CD4-positive, alpha-beta T cell (primary cell): Measurements from ENCODE around the gene OSBPL10. TPM values are rescaled to one million over a fixed set of nuclear protein-coding genes. Genes with fewer than 3 reads are reported as not detected.

Source experiments
- ATAC-seq: fragments of 200-7000 bp; cut with Tn5 transposase; one replicate; pipeline ENCODE4 v1.10.0; 2022; ENCODE audit warnings: mild to moderate bottlenecking; ENCODE audit not compliant: poor library complexity
- CTCF ChIA-PET: fragments of 350-600 bp; sonication (Branson Sonifier 250); formaldehyde crosslinking; loops from one replicate; lab custom pipeline; 2021; ENCODE audit warnings: antibody characterized with exemption, inconsistent platforms; lab: Charles Lee
- POLR2A ChIA-PET: fragments of 350-600 bp; sonication (Branson Sonifier 250); formaldehyde crosslinking; loops from one replicate; lab custom pipeline; 2021; ENCODE audit warnings: antibody characterized with exemption, inconsistent platforms; lab: Charles Lee
- DNase-seq, 14 experiments: peaks; one replicate each; pipeline ENCODE4 v3.0.0-alpha.2; 2013 to 2020; ENCODE audit warnings: mixed read lengths in 2 of 14
- H3K27ac ChIP-seq, 2 donors: one replicate each; pipeline versions ENCODE4 v1.5.1 to v1.7.0; 2013; ENCODE audit warnings: low read length in 2 of 2, low read depth in 1 of 2, mild to moderate bottlenecking in 1 of 2
- H3K27me3 ChIP-seq, 2 experiments: 1 replicate in 1 of 2; 2 replicates in 1 of 2; pipeline versions ENCODE4 v1.6.1 to v1.7.0; 2013; ENCODE audit warnings: low read length in 2 of 2, control low read depth in 1 of 2, mild to moderate bottlenecking in 1 of 2, moderate library complexity in 1 of 2; ENCODE audit not compliant: insufficient read depth in 2 of 2, control insufficient read depth in 1 of 2
- H3K36me3 ChIP-seq: one replicate; pipeline ENCODE4 v1.6.1; 2013; ENCODE audit warnings: low read length, control low read depth; ENCODE audit not compliant: insufficient read depth
- H3K4me1 ChIP-seq: one replicate; pipeline ENCODE4 v1.6.1; 2013; ENCODE audit warnings: low read length, control low read depth; ENCODE audit not compliant: insufficient read depth
- H3K4me3 ChIP-seq: one replicate; pipeline ENCODE4 v1.5.1; 2013; ENCODE audit warnings: mild to moderate bottlenecking, low read length, moderate library complexity
- H3K9me3 ChIP-seq, 2 experiments: 1 replicate in 1 of 2; 2 replicates in 1 of 2; pipeline versions ENCODE4 v1.6.1 to v1.7.0; 2013; ENCODE audit warnings: low read length in 2 of 2, mild to moderate bottlenecking in 2 of 2, control low read depth in 1 of 2, moderate library complexity in 1 of 2; ENCODE audit not compliant: control insufficient read depth in 1 of 2, insufficient read depth in 1 of 2
- H3K27ac Mint-ChIP-seq: one replicate; pipeline ENCODE4 v1.8.0; 2020; ENCODE audit warnings: mixed read lengths
- H3K27me3 Mint-ChIP-seq: one replicate; pipeline ENCODE4 v1.8.0; 2021; ENCODE audit warnings: mixed read lengths
- H3K36me3 Mint-ChIP-seq: one replicate; pipeline ENCODE4 v1.8.0; 2021; ENCODE audit warnings: low read depth, mixed read lengths
- H3K4me1 Mint-ChIP-seq: one replicate; pipeline ENCODE4 v1.8.0; 2021; ENCODE audit warnings: low read depth, mixed read lengths
- H3K4me3 Mint-ChIP-seq: one replicate; pipeline ENCODE4 v1.8.0; 2020; ENCODE audit warnings: mild to moderate bottlenecking, mixed read lengths
- H3K9me3 Mint-ChIP-seq: one replicate; pipeline ENCODE4 v1.8.0; 2020; ENCODE audit warnings: mixed read lengths
- intact Hi-C, 2 experiments: fragments of 100-400 bp; cut with DNase I in 1 of 2; cut with micrococcal nuclease in 1 of 2; formaldehyde crosslinking; loops; one replicate each; pipeline versions ENCODE4 v1.15.1 to v1.9.0; 2023 to 2025; cut with DNase I, micrococcal nuclease
- polyA plus RNA-seq, 2 donors: library from polyadenylated mRNA; unstranded; fragments of 120-200 nt; gene quantifications; one replicate each; pipeline ENCODE4 v1.2.1, GENCODE V29; 2013
- total RNA-seq, 174 experiments: library from RNA in 2 of 174; stranded (reverse) in 2 of 174; gene quantifications; one replicate each; pipeline ENCODE4 v1.2.3 and lab custom pipeline; 2021 to 2026
- TF ChIP-seq, protein P1 (sequence below): fragments of 200-600 bp; IDR thresholded peaks from one replicate; pipeline ENCODE4 v1.8.0; 2022; ENCODE audit warnings: antibody characterized with exemption, mild to moderate bottlenecking

The OSBPL10 gene
- total RNA-seq: not detected
- 0.35 TPM for polyA plus RNA-seq (2013, experiment 1 of 2)
- 0.60 TPM for polyA plus RNA-seq (2013, experiment 2 of 2)
- total RNA-seq (lab: John Stamatoyannopoulos, UW): 0 to 27.3 (median 0.52) reads per million in 172 experiments

DNA sequence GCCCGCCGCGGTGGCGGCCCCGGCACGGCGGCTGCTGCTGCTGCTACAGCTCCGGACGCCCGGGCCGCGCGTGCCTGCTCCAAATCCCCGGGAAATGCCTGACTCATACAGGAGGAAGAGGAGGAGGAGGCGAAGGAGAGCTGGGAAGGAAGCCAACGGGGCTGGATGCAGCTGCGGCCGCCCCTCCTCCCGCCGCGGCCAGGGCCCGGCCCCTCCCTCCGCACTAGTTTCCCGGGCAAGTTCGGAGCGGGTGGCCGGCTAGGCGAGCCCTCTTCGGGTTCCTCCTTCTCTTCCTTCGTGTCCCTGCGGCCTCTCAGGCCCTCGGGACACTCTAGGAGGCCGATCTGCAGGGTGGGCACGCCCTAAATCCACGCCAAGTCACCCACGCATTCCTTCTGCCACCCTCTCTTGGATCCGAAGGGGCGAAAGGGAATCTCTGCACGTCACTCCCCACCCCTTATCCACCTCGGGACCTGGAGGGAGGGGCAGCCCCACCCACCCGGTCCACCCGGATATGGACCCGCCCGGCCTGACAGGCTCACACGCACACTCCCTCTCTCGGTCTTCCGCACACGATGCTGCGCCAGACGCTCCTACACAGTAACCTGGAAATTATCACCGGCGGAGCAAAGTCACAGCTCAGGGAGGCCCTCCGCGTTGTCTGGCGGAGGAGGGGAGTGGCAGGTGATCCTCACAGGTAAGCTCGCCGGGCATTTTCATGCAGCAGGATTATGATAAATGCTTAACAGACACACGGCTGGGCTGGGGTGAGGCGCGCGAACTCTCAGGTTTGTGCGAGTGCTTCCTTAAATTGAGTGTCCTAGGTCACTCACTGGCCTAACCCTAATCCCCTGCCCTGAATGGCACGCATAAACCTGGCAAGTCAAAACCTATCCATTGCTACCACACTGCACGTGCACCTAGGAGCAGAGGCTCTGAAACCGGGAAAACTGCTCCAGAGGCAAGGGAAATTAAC, at the start of gene OSBPL10, which contains the start of gene ZNF860:
Gene OSBPL10 (minus strand): TSS at position 57 of the 976 bp plus-strand sequence. CDS start 83 bp downstream, outside the sequence.
Gene ZNF860 (plus strand): TSS at position 545 of the 976 bp plus-strand sequence. CDS start 7,330 bp downstream, outside the sequence.
- POLR2A ChIA-PET: no interaction called here
- H3K4me1 ChIP-seq: peaks cover 18% of the 10 kb centered on the region
- H3K9me3 Mint-ChIP-seq: no peaks in the 10 kb centered on the region
- DNase-seq (peak in 13 of 14 experiments; percentile 1 to 46 (median 13)), ATAC-seq (peak; percentile 66)
- H3K4me1 Mint-ChIP-seq: peaks cover 11% of the 10 kb centered on the region
- H3K27me3 ChIP-seq: peaks cover 29 to 43% of the 10 kb centered on the region in 2 experiments
- intact Hi-C loops: no loop called here
- H3K27ac Mint-ChIP-seq: no peak within 1 kb of the TSS
- peaks cover 65% of the 10 kb centered on the region for H3K27me3 Mint-ChIP-seq
- TF ChIP-seq, protein P1, sequence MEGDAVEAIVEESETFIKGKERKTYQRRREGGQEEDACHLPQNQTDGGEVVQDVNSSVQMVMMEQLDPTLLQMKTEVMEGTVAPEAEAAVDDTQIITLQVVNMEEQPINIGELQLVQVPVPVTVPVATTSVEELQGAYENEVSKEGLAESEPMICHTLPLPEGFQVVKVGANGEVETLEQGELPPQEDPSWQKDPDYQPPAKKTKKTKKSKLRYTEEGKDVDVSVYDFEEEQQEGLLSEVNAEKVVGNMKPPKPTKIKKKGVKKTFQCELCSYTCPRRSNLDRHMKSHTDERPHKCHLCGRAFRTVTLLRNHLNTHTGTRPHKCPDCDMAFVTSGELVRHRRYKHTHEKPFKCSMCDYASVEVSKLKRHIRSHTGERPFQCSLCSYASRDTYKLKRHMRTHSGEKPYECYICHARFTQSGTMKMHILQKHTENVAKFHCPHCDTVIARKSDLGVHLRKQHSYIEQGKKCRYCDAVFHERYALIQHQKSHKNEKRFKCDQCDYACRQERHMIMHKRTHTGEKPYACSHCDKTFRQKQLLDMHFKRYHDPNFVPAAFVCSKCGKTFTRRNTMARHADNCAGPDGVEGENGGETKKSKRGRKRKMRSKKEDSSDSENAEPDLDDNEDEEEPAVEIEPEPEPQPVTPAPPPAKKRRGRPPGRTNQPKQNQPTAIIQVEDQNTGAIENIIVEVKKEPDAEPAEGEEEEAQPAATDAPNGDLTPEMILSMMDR: no peak
- no peak within 1 kb of the TSS for H3K27ac ChIP-seq
- H3K4me3 Mint-ChIP-seq: peak within 1 kb of the TSS; percentile 90
- H3K4me3 ChIP-seq: peak within 1 kb of the TSS; percentile 57
- CTCF ChIA-PET: no interaction called here
- peaks cover 0 to 4% of the 10 kb centered on the region in 2 experiments for H3K9me3 ChIP-seq
- no peaks in the 10 kb centered on the region for H3K36me3 ChIP-seq
- H3K36me3 Mint-ChIP-seq: peaks cover 3% of the 10 kb centered on the region

- no peak overlapping the region for H3K4me3 ChIP-seq
- Mint-ChIP-seq H3K27me3 (peaks cover 9% of the 10 kb centered on the region), H3K27ac (no peak overlapping the region), H3K36me3 (no peaks in the 10 kb centered on the region), H3K4me3 (no peak overlapping the region), H3K4me1 (no peaks in the 10 kb centered on the region), H3K9me3 (no peaks in the 10 kb centered on the region)
- no peaks in the 10 kb centered on the region for H3K4me1 ChIP-seq
- ATAC-seq: no peak
- peak in 1 of 14 experiments; percentile 5 for DNase-seq
- no peaks in the 10 kb centered on the region for H3K36me3 ChIP-seq
- POLR2A ChIA-PET: no interaction called here
- TF ChIP-seq, protein P1: no peak
- intact Hi-C loops: no loop called here
- CTCF ChIA-PET: interaction anchor here (0.6 to 1.1 kb wide), 2 partner anchors 10 to 117 kb away, joined by 3 read pairs; no protein-coding TSS in a partner anchor
- no peak overlapping the region for H3K27ac ChIP-seq
- H3K27me3 ChIP-seq: no peaks in the 10 kb centered on the region
- H3K9me3 ChIP-seq: no peaks in the 10 kb centered on the region
These were observed 45.5 kb upstream of the OSBPL10 start for GRCh38 chr3:32026593-32026992.

GRCh38 chr3:32022947-32023346, 41.9 kb upstream of the OSBPL10 start:
- Histone ChIP-seq H3K36me3 (no peaks in the 10 kb centered on the region), H3K27ac (no peak overlapping the region), H3K4me1 (no peaks in the 10 kb centered on the region), H3K27me3 (no peaks in the 10 kb centered on the region), H3K4me3 (no peak overlapping the region), H3K9me3 (no peaks in the 10 kb centered on the region)
- ChIA-PET CTCF (interaction anchor here (1.6 kb wide), 1 partner anchor 122 kb away, joined by 3 read pairs; no protein-coding TSS in a partner anchor), POLR2A (no interaction called here)
- Mint-ChIP-seq H3K36me3 (no peaks in the 10 kb centered on the region), H3K4me1 (no peaks in the 10 kb centered on the region), H3K4me3 (no peak overlapping the region), H3K27me3 (peaks cover 4% of the 10 kb centered on the region), H3K27ac (no peak overlapping the region), H3K9me3 (no peaks in the 10 kb centered on the region)
- intact Hi-C loops: loop anchor here in 1 of 2 experiments (5.0 kb wide), 1 partner anchor 319 kb away; no protein-coding TSS in a partner anchor
- no peak for DNase-seq
- TF ChIP-seq, protein P1: no peak
- no peak for ATAC-seq
